Measurements from ENCODE around the gene SEMA6A. TPM values are rescaled to one million over a fixed set of nuclear protein-coding genes. Genes with fewer than 3 reads are reported as not detected.
A peak's percentile ranks its signal among the peaks of the same experiment; 100 is the strongest.

Gene SEMA6A, protein sequence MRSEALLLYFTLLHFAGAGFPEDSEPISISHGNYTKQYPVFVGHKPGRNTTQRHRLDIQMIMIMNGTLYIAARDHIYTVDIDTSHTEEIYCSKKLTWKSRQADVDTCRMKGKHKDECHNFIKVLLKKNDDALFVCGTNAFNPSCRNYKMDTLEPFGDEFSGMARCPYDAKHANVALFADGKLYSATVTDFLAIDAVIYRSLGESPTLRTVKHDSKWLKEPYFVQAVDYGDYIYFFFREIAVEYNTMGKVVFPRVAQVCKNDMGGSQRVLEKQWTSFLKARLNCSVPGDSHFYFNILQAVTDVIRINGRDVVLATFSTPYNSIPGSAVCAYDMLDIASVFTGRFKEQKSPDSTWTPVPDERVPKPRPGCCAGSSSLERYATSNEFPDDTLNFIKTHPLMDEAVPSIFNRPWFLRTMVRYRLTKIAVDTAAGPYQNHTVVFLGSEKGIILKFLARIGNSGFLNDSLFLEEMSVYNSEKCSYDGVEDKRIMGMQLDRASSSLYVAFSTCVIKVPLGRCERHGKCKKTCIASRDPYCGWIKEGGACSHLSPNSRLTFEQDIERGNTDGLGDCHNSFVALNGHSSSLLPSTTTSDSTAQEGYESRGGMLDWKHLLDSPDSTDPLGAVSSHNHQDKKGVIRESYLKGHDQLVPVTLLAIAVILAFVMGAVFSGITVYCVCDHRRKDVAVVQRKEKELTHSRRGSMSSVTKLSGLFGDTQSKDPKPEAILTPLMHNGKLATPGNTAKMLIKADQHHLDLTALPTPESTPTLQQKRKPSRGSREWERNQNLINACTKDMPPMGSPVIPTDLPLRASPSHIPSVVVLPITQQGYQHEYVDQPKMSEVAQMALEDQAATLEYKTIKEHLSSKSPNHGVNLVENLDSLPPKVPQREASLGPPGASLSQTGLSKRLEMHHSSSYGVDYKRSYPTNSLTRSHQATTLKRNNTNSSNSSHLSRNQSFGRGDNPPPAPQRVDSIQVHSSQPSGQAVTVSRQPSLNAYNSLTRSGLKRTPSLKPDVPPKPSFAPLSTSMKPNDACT
- 1 to 10 TPM; 3.1 to 7.6 (median 4.3) TPM for total RNA-seq
- 1 to 10 TPM; 1.1 to 1.5 (median 1.5) TPM for polyA plus RNA-seq
- long read RNA-seq, donor 1, result 0 reads
- long read RNA-seq, donor 2, partial matches to known transcripts, result 0 of 2 reads
- long read RNA-seq, donor 2, other reads (novel, unspliced or antisense), result 2 of 2 reads

DNA sequence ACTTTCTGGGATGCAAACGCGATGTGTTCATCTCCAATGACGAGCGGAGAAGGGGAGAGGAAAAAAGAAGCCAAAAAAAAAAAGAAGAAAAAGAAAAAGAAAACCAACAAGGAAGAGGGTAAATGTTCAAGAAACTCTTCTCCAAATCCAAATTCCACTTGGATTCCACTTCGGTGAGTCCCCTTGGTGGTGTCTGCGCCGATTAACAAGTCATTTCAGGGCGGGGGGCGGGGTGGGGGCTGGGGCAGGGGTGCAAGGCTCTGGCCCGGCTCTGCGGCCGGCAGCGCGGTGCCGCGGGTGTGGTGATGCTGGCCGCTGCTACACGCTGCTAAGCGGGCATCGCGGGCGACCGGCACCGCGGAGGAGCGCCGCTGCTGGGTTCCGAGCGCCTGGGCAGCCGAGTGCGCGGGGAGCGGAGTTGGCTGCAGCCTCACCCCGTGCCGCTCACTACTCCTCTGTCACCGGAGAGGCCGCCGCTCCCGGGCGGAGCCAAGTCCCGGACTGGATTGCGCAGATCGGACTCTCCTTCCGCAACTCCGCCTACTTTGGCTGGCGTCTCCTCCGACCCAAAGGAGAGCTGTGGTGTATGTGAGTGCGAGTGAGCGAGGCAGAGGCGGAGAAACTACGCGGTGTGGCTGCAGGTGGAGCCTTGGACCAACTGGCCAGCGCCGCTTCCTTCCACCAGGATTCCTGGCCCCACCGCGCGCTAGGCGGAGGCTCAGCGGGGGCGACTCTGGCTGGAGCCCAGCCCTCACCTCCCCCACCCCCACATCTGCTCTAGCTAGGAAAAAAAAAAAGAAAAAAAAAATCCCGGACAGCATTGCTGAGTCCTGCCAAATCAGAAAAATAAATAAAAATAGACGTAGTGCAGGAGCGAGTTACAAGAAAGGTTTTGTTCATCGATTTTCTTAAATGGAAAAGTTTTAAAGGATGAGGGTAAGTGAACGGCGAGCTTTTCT, at the start of gene SEMA6A:
Gene SEMA6A, minus strand, starts transcription at position 457 of the 959 bp plus-strand sequence. CDS start 69,879 bp downstream, outside the sequence.
- Histone ChIP-seq H3K27ac (peak within 1 kb of the TSS; percentile 63), H3K27me3 (ENCODE audit: insufficient read depth in 3 of 3, low read length in 2 of 3) (peaks cover 0 to 31% (median 14%) of the 10 kb centered on the region in 3 donors), H3K9me3 (no peaks in the 10 kb centered on the region), H3K36me3 (ENCODE audit: insufficient read depth in 1 of 2, low read depth in 1 of 2) (no peaks in the 10 kb centered on the region), H3K4me1 (peaks cover 11% of the 10 kb centered on the region), H3K4me3 (peak within 1 kb of the TSS; percentile 73)
- ATAC-seq, result peak; percentile 89 to 92 (median 90)
- peak; percentile 88 to 94 for DNase-seq
- intact Hi-C loops (cut with DNase I), result loop anchor here in 1 of 2 donors (10.0 kb wide), 1 partner anchor 440 kb away; no protein-coding TSS in a partner anchor
- TF ChIP-seq, protein P1, sequence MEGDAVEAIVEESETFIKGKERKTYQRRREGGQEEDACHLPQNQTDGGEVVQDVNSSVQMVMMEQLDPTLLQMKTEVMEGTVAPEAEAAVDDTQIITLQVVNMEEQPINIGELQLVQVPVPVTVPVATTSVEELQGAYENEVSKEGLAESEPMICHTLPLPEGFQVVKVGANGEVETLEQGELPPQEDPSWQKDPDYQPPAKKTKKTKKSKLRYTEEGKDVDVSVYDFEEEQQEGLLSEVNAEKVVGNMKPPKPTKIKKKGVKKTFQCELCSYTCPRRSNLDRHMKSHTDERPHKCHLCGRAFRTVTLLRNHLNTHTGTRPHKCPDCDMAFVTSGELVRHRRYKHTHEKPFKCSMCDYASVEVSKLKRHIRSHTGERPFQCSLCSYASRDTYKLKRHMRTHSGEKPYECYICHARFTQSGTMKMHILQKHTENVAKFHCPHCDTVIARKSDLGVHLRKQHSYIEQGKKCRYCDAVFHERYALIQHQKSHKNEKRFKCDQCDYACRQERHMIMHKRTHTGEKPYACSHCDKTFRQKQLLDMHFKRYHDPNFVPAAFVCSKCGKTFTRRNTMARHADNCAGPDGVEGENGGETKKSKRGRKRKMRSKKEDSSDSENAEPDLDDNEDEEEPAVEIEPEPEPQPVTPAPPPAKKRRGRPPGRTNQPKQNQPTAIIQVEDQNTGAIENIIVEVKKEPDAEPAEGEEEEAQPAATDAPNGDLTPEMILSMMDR (IDR thresholded peaks at IDR 0.05), result no peak
- WGBS, 3 donors, result 0% methylated on average over 52 to 66 of the region's 66 CpGs

DNA sequence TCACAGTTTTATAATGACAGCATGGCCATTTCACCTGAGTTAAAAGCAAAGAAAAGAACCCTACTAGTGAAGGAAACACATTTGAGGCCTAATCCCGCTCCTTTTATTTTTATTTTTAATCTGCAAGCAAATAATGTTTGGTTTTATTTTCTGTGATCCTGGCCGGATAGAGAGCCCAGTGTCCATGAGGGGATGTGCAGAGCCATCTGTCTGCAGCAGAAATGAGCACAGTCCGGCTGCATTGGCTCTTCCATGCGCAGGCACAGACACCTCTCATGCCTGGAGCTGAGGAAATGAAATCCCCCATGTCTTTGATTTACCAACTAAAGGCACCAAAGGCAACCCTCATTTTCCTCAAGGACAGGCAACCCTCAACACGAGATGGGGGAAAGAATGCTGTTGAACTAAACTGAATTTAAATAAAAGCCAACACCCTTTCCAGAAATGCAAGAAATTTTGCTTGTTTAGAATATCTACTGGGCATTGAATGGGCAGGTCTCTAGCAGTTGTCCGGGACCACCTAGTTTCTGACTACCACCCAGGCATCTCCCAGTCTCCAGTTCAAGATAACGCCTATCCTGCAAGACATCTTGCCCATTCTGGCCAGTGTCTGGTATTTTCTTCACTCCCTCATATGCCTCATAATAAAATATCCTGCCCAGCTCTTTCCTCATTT, 47.9 kb upstream of the SEMA6A start:
- DNase-seq (no peak), ATAC-seq (no peak)
- Histone ChIP-seq H3K27me3 (ENCODE audit: insufficient read depth in 3 of 3, low read length in 2 of 3) (no peaks in the 10 kb centered on the region), H3K9me3 (no peaks in the 10 kb centered on the region), H3K4me1 (peaks cover 3% of the 10 kb centered on the region), H3K36me3 (ENCODE audit: insufficient read depth in 1 of 2, low read depth in 1 of 2) (no peaks in the 10 kb centered on the region), H3K27ac (no peak overlapping the region), H3K4me3 (no peak overlapping the region)
- 82 to 84% (median 82%) methylated on average over 7 of the region's 7 CpGs for WGBS, 3 donors
- TF ChIP-seq, protein P1 (IDR thresholded peaks at IDR 0.05), result no peak
- intact Hi-C loops (cut with DNase I), result no loop called here

DNA sequence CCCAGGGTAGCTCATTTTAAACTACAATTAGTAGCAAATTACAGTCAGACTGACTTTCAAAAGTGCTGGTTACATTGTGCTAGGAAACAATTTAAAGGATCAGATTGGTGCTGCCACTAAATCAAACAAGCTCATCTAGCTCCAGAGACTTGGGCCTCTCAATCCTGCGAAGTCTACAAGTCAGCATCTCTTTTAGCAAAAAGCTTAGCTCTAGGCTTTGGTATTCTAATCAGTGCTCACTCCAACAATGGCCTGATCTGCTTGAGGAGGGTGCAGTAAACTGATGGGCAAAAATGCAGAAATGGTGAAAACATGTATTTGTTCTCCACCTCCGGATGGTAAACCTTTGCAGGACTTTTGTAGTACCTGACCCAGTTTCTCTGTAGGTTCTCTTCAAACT, 47.0 kb upstream of the SEMA6A start:
- Histone ChIP-seq H3K27ac (no peak overlapping the region), H3K27me3 (ENCODE audit: insufficient read depth in 3 of 3, low read length in 2 of 3) (no peaks in the 10 kb centered on the region), H3K9me3 (no peaks in the 10 kb centered on the region), H3K4me1 (peaks cover 2% of the 10 kb centered on the region), H3K36me3 (ENCODE audit: insufficient read depth in 1 of 2, low read depth in 1 of 2) (no peaks in the 10 kb centered on the region), H3K4me3 (no peak overlapping the region)
- no peak for DNase-seq
- intact Hi-C loops (cut with DNase I), result no loop called here
- no peak for ATAC-seq
- TF ChIP-seq, protein P1 (IDR thresholded peaks at IDR 0.05), result no peak
- 90 to 92% (median 91%) methylated on average over 2 of the region's 2 CpGs for WGBS, 3 donors
